ENCODE results near the gene ATRNL1. TPM values are rescaled to one million over a fixed set of nuclear protein-coding genes. Genes with fewer than 3 reads are reported as not detected.

Gene ATRNL1
- total RNA-seq, 1 experiment from 2014 or later: not detected

DNA sequence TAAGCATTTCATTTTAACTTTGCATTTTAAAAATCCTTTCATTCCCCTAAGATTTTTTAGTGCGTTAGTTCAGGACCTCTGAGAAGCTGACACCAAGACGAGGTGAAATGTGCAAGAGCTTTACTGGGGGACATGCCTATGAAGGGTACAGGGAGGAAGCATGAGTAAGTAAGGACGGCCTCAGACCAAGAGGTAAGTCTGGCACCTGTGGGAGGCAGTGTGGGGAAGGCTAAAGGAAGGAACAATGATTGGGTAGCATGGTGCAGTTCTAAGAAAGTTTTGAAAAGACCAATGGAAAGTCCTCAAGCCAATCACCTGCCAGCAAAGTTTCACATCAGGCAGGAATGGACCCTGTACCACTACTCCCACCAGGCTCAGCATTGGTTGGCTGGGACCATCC lies 810.7 kb downstream of the ATRNL1 start:
- intact Hi-C loops (cut with micrococcal nuclease): no loop called here
- ChIA-PET POLR2A (ENCODE audit: unreplicated experiment) (no interaction called here), CTCF (no interaction called here)
- Histone ChIP-seq H3K27me3 (ENCODE audit: low read length) (no peaks in the 10 kb centered on the region), H3K79me2 (ENCODE audit: low read length) (no peaks in the 10 kb centered on the region), H3F3A (ENCODE audit: low read length, unreplicated experiment) (no peaks in the 10 kb centered on the region), H3K4me1 (ENCODE audit: insufficient read depth, low read length) (no peaks in the 10 kb centered on the region), H3K4me2 (ENCODE audit: low read length) (no peak overlapping the region), H3K9me3 (ENCODE audit: low read length) (no peaks in the 10 kb centered on the region), H3K9me2 (replicated peaks; ENCODE audit: low read length) (no peaks in the 10 kb centered on the region), H4K20me1 (ENCODE audit: low read length) (no peaks in the 10 kb centered on the region), H3K9ac (ENCODE audit: low read length) (no peak overlapping the region), H3K36me3 (ENCODE audit: low read depth, low read length) (no peaks in the 10 kb centered on the region), H2AFZ (ENCODE audit: low read length) (no peak overlapping the region), H3K27ac (ENCODE audit: low read length) (no peak overlapping the region), H3K4me3 (ENCODE audit: low read length) (no peak overlapping the region)
- DNase-seq (no peak), ATAC-seq (no peak)
- BruUV-seq (replicated peaks): no TSS peak
- no peak for TF ChIP-seq EZH2 (IDR thresholded peaks at IDR 0.05; ENCODE audit: low read length, unreplicated experiment)
- no peak for TF ChIP-seq EZH2phosphoT487 (IDR thresholded peaks at IDR 0.05; ENCODE audit: borderline replicate concordance, low read length)
- TF ChIP-seq, protein P1, sequence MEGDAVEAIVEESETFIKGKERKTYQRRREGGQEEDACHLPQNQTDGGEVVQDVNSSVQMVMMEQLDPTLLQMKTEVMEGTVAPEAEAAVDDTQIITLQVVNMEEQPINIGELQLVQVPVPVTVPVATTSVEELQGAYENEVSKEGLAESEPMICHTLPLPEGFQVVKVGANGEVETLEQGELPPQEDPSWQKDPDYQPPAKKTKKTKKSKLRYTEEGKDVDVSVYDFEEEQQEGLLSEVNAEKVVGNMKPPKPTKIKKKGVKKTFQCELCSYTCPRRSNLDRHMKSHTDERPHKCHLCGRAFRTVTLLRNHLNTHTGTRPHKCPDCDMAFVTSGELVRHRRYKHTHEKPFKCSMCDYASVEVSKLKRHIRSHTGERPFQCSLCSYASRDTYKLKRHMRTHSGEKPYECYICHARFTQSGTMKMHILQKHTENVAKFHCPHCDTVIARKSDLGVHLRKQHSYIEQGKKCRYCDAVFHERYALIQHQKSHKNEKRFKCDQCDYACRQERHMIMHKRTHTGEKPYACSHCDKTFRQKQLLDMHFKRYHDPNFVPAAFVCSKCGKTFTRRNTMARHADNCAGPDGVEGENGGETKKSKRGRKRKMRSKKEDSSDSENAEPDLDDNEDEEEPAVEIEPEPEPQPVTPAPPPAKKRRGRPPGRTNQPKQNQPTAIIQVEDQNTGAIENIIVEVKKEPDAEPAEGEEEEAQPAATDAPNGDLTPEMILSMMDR (conservative IDR thresholded peaks at IDR 0.05; ENCODE audit: low read depth, low read length): no peak

DNA sequence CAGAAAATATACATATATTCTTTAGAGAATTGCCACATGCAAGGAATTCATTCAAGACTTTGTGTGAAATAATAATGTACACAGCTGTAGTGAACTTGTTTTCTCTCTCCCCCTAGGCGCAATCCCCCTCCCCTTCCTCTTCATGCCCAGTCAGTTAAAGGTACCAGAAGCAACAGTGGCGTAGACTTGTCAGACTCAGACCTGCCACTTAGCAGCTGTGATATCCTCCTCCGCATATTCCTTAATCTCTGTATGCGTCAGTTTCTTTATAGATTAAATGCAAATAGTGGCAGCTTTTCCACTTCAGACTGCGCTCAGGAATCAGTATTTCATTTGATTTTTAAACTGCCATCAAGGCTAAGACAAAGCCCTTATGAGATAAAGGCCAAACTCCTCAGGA lies 815.9 kb downstream of the ATRNL1 start:
- intact Hi-C loops (cut with micrococcal nuclease): no loop called here
- ChIA-PET POLR2A (ENCODE audit: unreplicated experiment) (no interaction called here), CTCF (no interaction called here)
- Histone ChIP-seq H2AFZ (ENCODE audit: low read length) (no peak overlapping the region), H3K36me3 (ENCODE audit: low read depth, low read length) (no peaks in the 10 kb centered on the region), H3K9me3 (ENCODE audit: low read length) (no peaks in the 10 kb centered on the region), H3K4me3 (ENCODE audit: low read length) (no peak overlapping the region), H3F3A (ENCODE audit: low read length, unreplicated experiment) (no peaks in the 10 kb centered on the region), H3K27me3 (ENCODE audit: low read length) (no peaks in the 10 kb centered on the region), H4K20me1 (ENCODE audit: low read length) (no peaks in the 10 kb centered on the region), H3K9ac (ENCODE audit: low read length) (no peak overlapping the region), H3K79me2 (ENCODE audit: low read length) (no peaks in the 10 kb centered on the region), H3K9me2 (replicated peaks; ENCODE audit: low read length) (no peaks in the 10 kb centered on the region), H3K27ac (ENCODE audit: low read length) (no peak overlapping the region), H3K4me2 (ENCODE audit: low read length) (no peak overlapping the region), H3K4me1 (ENCODE audit: insufficient read depth, low read length) (no peaks in the 10 kb centered on the region)
- DNase-seq: no peak
- ATAC-seq: no peak
- no TSS peak for BruUV-seq (replicated peaks)
- TF ChIP-seq EZH2 (IDR thresholded peaks at IDR 0.05; ENCODE audit: low read length, unreplicated experiment): no peak
- TF ChIP-seq, protein P1 (conservative IDR thresholded peaks at IDR 0.05; ENCODE audit: low read depth, low read length): no peak
- no peak for TF ChIP-seq EZH2phosphoT487 (IDR thresholded peaks at IDR 0.05; ENCODE audit: borderline replicate concordance, low read length)

- Histone ChIP-seq H3F3A (ENCODE audit: low read length, unreplicated experiment) (no peaks in the 10 kb centered on the region), H3K27me3 (ENCODE audit: low read length) (no peaks in the 10 kb centered on the region), H3K9ac (ENCODE audit: low read length) (no peak overlapping the region), H3K9me3 (ENCODE audit: low read length) (no peaks in the 10 kb centered on the region), H3K36me3 (ENCODE audit: low read depth, low read length) (no peaks in the 10 kb centered on the region), H2AFZ (ENCODE audit: low read length) (no peak overlapping the region), H4K20me1 (ENCODE audit: low read length) (no peaks in the 10 kb centered on the region), H3K27ac (ENCODE audit: low read length) (no peak overlapping the region), H3K79me2 (ENCODE audit: low read length) (no peaks in the 10 kb centered on the region), H3K9me2 (replicated peaks; ENCODE audit: low read length) (no peaks in the 10 kb centered on the region), H3K4me1 (ENCODE audit: insufficient read depth, low read length) (no peaks in the 10 kb centered on the region), H3K4me3 (ENCODE audit: low read length) (no peak overlapping the region), H3K4me2 (ENCODE audit: low read length) (no peak overlapping the region)
- no TSS peak for BruUV-seq (replicated peaks)
- DNase-seq: no peak
- CTCF ChIA-PET: no interaction called here
- no peak for ATAC-seq
- POLR2A ChIA-PET (ENCODE audit: unreplicated experiment): no interaction called here
- TF ChIP-seq EZH2 (IDR thresholded peaks at IDR 0.05; ENCODE audit: low read length, unreplicated experiment) (no peak), EZH2phosphoT487 (IDR thresholded peaks at IDR 0.05; ENCODE audit: borderline replicate concordance, low read length) (no peak)
- TF ChIP-seq, protein P1 (conservative IDR thresholded peaks at IDR 0.05; ENCODE audit: low read depth, low read length): no peak
- intact Hi-C loops (cut with micrococcal nuclease): no loop called here
Observed at GRCh38 chr10:115909962-115910731, 817.0 kb downstream of the ATRNL1 start.
